Adrenal gland (tissue), 5 donors: ENCODE results near the gene SEPTIN2.
"Not testable (repeated sequence)": the region's sequence is repeated elsewhere in the genome, so short reads cannot be mapped to it uniquely, and the experiment has no call there.

Experiments
- CTCF ChIP-seq, 6 experiments: fragments of 450-650 bp in 4 of 6; fragments of 200-600 bp in 2 of 6; sonication (generic) in 1 of 6; IDR thresholded peaks; 1 replicate in 5 of 6; 2 replicates in 1 of 6; pipeline versions ENCODE4 v1.5.1 to v1.8.0; 2016 to 2021; ENCODE audit warnings: antibody characterized with exemption in 6 of 6, mild to moderate bottlenecking in 2 of 6, moderate library complexity in 1 of 6
- POLR2A ChIP-seq, 2 donors: fragments of 450-650 bp; IDR thresholded peaks; one replicate each; pipeline ENCODE4 v1.6.1; 2017; ENCODE audit warnings: antibody characterized with exemption in 2 of 2, mild to moderate bottlenecking in 2 of 2, moderate library complexity in 1 of 2
- donor health status: DM: no; HTN: no; CAD: no.

GRCh38 chr2:241385450-241385849 is 69.7 kb downstream of the SEPTIN2 start:
- not testable (repeated sequence) for TF ChIP-seq CTCF, POLR2A (IDR thresholded peaks at IDR 0.05)
